Breast epithelium (tissue), 3 donors: Measurements from ENCODE around the gene C4orf51.

Source experiments
- CTCF ChIP-seq, 3 donors: fragments of 450-650 bp; IDR thresholded peaks; one replicate each; pipeline ENCODE4 v1.5.1; 2016 to 2017; ENCODE audit warnings: antibody characterized with exemption in 3 of 3, mild to moderate bottlenecking in 3 of 3, moderate library complexity in 3 of 3
- POLR2A ChIP-seq: fragments of 450-650 bp; IDR thresholded peaks from one replicate; pipeline ENCODE4 v1.6.1; 2016; ENCODE audit warnings: antibody characterized with exemption, mild to moderate bottlenecking, moderate library complexity

- TF ChIP-seq CTCF (IDR thresholded peaks at IDR 0.05) (no peak), POLR2A (no peak)
Measured at GRCh38 chr4:145732001-145732815, 52.3 kb downstream of the C4orf51 start.
